Neuron (in vitro differentiated cells): Measurements from ENCODE around the gene CLIC4.
"Not testable (repeated sequence)": the region's sequence is repeated elsewhere in the genome, so short reads cannot be mapped to it uniquely, and the experiment has no call there.

Experiments
- H2AFZ ChIP-seq: one replicate; pipeline ENCODE4 v1.6.1; 2013; ENCODE audit warnings: low read depth, mild to moderate bottlenecking, inconsistent platforms, low read length, moderate library complexity
- H3K27me3 ChIP-seq: one replicate; pipeline ENCODE4 v1.6.1; 2013; ENCODE audit warnings: low read length; ENCODE audit not compliant: insufficient read depth
- H3K36me3 ChIP-seq: one replicate; pipeline ENCODE4 v1.6.1; 2013; ENCODE audit warnings: low read length; ENCODE audit not compliant: insufficient read depth
- H3K4me1 ChIP-seq: one replicate; pipeline ENCODE4 v1.6.1; 2013; ENCODE audit warnings: low read length; ENCODE audit not compliant: insufficient read depth
- H3K4me3 ChIP-seq: 2 replicates; pipeline ENCODE4 v1.5.1; 2013; ENCODE audit warnings: mild to moderate bottlenecking, low read length, moderate library complexity
- H3K9me3 ChIP-seq: one replicate; pipeline ENCODE4 v1.6.1; 2013; ENCODE audit warnings: low read length

CLIC4 gene

DNA sequence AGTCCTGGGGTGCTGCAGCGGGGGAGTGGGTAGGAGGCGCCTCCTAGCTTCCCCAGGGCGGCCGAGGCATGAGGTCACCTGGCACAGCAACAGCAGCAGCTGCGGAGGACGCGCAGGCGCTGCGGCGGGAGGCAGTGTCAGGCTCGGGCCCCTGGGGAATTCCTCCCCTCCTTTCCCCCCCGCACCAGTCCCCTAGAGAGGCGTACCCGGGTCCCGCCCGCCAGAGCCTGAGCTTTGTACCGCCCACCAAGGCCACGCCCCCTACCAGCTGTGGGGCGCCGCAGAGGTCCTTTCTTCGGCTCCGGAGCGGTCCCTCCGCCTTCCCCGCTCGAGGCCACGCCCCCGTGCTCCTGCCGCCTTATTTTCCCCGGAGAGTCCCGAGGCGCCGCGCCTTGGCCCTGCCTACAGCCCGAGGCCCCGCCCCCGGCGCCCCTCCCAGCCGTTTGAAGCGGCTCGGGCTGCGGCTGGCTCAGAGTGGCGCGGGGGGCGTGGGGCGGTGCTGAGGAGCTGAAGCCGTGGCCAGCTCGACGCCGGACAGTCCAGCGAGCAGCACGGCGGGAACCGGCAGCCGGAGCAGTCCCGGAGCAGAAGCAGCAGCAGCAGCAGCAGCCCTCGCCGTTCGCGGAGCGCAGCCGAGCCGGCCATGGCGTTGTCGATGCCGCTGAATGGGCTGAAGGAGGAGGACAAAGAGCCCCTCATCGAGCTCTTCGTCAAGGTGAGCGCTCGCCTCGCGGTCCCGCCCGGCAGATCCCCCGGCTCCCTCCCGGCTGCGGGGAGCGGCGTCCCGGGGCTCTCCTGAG, at the start of gene CLIC4:
CLIC4 (plus strand) TSS at position 537 of the 800 bp plus-strand sequence; CDS start at position 644, 107 bp downstream.
- H3K4me1 ChIP-seq: peaks cover 16% of the 10 kb centered on the region
- peaks cover 3% of the 10 kb centered on the region for H3K36me3 ChIP-seq
- peak within 1 kb of the TSS; percentile 57 for H2AFZ ChIP-seq
- no peaks in the 10 kb centered on the region for H3K27me3 ChIP-seq
- H3K9me3 ChIP-seq: peaks cover 3% of the 10 kb centered on the region
- peak within 1 kb of the TSS; percentile 95 for H3K4me3 ChIP-seq

GRCh38 chr1:24696041-24696755, 49.0 kb upstream of the CLIC4 start:
- no peaks in the 10 kb centered on the region for H3K27me3 ChIP-seq
- H3K9me3 ChIP-seq: no peaks in the 10 kb centered on the region
- H2AFZ ChIP-seq: no peak overlapping the region
- no peak overlapping the region for H3K4me3 ChIP-seq
- H3K4me1 ChIP-seq: no peaks in the 10 kb centered on the region
- no peaks in the 10 kb centered on the region for H3K36me3 ChIP-seq

- no peak overlapping the region for H2AFZ ChIP-seq
- H3K27me3 ChIP-seq: no peaks in the 10 kb centered on the region
- H3K36me3 ChIP-seq: no peaks in the 10 kb centered on the region
- no peaks in the 10 kb centered on the region for H3K4me1 ChIP-seq
- H3K9me3 ChIP-seq: no peaks in the 10 kb centered on the region
- no peak overlapping the region for H3K4me3 ChIP-seq
Measured at GRCh38 chr1:24696756-24697330, 48.4 kb upstream of the CLIC4 start.

- not testable (repeated sequence) for H3K36me3 ChIP-seq, H3K4me3 ChIP-seq, H3K27me3 ChIP-seq, H2AFZ ChIP-seq, H3K9me3 ChIP-seq, H3K4me1 ChIP-seq
Measured at GRCh38 chr1:24697453-24698001, 47.7 kb upstream of the CLIC4 start.

DNA sequence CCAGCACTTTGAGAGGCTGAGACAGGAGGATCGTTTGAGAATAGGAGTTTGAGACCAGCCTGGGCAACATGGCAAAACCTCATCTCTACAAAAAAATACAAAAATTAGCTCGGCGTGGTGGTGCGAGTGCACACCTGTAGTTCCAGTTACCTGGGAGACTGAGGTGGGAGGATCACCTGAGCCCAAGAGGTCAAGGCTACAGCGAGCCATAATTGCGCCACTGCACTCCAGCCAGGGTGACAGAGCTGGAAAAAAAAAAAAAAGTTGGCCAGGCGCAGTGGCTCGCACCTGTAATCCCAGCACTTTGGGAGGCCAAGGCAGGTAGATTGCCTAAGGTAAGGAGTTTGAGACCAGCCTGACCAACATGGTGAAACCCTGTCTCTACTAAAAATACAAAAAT, 46.9 kb upstream of the CLIC4 start:
- H3K4me1 ChIP-seq, H3K27me3 ChIP-seq, H3K4me3 ChIP-seq, H2AFZ ChIP-seq, H3K9me3 ChIP-seq, H3K36me3 ChIP-seq: not testable (repeated sequence)

GRCh38 chr1:24699628-24700027, 45.6 kb upstream of the CLIC4 start:
- Histone ChIP-seq H3K4me1 (peaks cover 4% of the 10 kb centered on the region), H3K9me3 (no peaks in the 10 kb centered on the region), H3K4me3 (no peak overlapping the region), H3K36me3 (no peaks in the 10 kb centered on the region), H2AFZ (no peak overlapping the region), H3K27me3 (no peaks in the 10 kb centered on the region)

- no peaks in the 10 kb centered on the region for H3K9me3 ChIP-seq
- H2AFZ ChIP-seq: no peak overlapping the region
- H3K4me3 ChIP-seq: no peak overlapping the region
- H3K36me3 ChIP-seq: no peaks in the 10 kb centered on the region
- H3K27me3 ChIP-seq: no peaks in the 10 kb centered on the region
- peaks cover 12% of the 10 kb centered on the region for H3K4me1 ChIP-seq
Measured at GRCh38 chr1:24702511-24703293, 42.5 kb upstream of the CLIC4 start.

- H3K4me1 ChIP-seq: peaks cover 12% of the 10 kb centered on the region
- peak overlapping the region; percentile 18 for H2AFZ ChIP-seq
- no peaks in the 10 kb centered on the region for H3K36me3 ChIP-seq
- no peak overlapping the region for H3K4me3 ChIP-seq
- no peaks in the 10 kb centered on the region for H3K27me3 ChIP-seq
- H3K9me3 ChIP-seq: no peaks in the 10 kb centered on the region
Measured at GRCh38 chr1:24704411-24705259, 40.6 kb upstream of the CLIC4 start.

DNA sequence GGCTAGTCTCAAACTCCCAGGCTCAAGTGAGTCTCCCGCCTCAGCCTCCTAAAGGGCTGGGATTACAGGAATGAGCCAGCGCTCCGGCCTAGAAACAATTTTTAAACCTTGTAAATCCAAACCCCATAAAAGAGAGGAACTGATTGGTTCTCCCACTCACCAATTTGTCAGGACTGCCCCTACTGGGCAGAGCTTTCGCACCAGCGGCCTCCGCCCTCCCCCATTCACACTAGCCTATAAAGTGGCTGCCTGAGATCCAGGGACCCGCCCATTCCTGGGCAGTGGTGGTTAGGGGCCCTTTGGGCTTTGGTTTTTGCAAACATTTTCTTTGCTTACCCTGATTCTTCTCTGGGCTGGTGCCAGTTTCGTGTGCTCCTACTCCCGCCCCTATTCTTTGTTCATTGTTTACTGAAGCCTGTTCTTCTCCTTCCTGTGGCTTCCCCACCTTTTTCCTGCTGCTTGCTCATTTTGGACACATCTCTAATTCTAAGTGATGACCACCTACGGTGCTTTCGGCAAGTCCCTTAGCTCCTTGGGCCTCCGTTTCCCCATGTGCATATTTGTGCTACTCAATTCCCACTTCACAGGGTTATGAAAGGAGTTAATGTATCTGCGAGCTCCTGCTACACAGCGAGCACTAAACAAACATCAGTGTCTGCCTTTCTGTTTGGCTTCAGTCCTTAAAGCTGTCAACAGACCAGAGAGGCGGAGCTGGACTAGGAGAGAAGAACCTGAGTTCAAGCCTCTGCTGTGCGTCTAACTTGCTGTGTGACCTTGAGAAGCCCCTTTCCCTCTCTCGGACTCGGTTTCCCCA, 39.8 kb upstream of the CLIC4 start:
- Histone ChIP-seq H3K9me3 (no peaks in the 10 kb centered on the region), H2AFZ (peak overlapping the region; percentile 18), H3K27me3 (no peaks in the 10 kb centered on the region), H3K4me3 (no peak overlapping the region), H3K36me3 (no peaks in the 10 kb centered on the region), H3K4me1 (peaks cover 12% of the 10 kb centered on the region)

DNA sequence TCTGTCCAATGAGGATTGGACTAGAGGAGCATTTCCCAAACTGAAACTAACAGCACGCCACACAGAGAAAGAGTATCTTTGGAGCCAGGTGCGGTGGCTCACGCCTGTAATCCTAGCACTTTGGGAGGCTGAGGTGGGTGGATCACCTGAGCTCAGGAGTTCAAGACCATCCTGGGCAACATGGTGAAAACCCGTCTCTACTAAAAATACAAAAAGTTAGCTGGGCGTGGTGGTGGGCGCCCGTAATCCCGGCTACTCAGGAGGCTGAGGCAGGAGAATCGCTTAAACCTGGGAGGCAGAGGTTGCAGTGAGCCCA, 39.2 kb upstream of the CLIC4 start:
- not testable (repeated sequence) for H3K9me3 ChIP-seq, H3K4me3 ChIP-seq, H2AFZ ChIP-seq, H3K27me3 ChIP-seq, H3K36me3 ChIP-seq
- peaks cover 12% of the 10 kb centered on the region for H3K4me1 ChIP-seq

DNA sequence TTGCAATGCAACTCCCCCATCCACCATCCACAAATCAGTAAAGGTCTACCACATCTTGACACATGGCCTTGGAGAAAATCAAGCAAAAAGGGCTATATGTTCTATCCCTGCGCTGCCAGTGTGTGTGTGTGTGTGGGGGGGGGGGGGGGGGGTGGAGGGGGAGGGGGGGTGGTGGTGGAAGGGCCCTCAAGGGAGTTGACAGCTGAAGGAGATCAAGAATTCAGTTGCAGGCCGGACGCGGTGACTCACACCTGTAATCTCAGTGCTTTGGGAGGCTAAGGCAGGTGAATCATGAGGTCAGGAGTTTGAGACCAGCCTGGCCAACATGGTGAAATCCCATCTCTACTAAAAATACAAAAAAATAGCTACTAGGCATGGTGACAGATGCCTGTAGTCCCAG, 37.6 kb upstream of the CLIC4 start:
- no peak overlapping the region for H2AFZ ChIP-seq
- H3K4me1 ChIP-seq: peaks cover 12% of the 10 kb centered on the region
- no peak overlapping the region for H3K4me3 ChIP-seq
- H3K36me3 ChIP-seq: no peaks in the 10 kb centered on the region
- H3K27me3 ChIP-seq: no peaks in the 10 kb centered on the region
- H3K9me3 ChIP-seq: no peaks in the 10 kb centered on the region
